ENCODE measurements around the gene DNMT3A. TPM values are rescaled to one million over a fixed set of nuclear protein-coding genes. Genes with fewer than 3 reads are reported as not detected.

DNMT3A gene
- total RNA-seq, 4 donors from 2014 or later: 16.1 to 33.7 (median 21.0) TPM

GRCh38 chr2:25238920-25239319, 102.8 kb downstream of the DNMT3A start:
- no peaks in the 10 kb centered on the region for H3K27me3 ChIP-seq
- TF ChIP-seq, protein P1, sequence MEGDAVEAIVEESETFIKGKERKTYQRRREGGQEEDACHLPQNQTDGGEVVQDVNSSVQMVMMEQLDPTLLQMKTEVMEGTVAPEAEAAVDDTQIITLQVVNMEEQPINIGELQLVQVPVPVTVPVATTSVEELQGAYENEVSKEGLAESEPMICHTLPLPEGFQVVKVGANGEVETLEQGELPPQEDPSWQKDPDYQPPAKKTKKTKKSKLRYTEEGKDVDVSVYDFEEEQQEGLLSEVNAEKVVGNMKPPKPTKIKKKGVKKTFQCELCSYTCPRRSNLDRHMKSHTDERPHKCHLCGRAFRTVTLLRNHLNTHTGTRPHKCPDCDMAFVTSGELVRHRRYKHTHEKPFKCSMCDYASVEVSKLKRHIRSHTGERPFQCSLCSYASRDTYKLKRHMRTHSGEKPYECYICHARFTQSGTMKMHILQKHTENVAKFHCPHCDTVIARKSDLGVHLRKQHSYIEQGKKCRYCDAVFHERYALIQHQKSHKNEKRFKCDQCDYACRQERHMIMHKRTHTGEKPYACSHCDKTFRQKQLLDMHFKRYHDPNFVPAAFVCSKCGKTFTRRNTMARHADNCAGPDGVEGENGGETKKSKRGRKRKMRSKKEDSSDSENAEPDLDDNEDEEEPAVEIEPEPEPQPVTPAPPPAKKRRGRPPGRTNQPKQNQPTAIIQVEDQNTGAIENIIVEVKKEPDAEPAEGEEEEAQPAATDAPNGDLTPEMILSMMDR (IDR thresholded peaks at IDR 0.05): no peak
- TF ChIP-seq EP300 (IDR thresholded peaks at IDR 0.05; ENCODE audit: low read depth) (no peak), POLR2AphosphoS5 (IDR thresholded peaks at IDR 0.05) (no peak), POLR2A (IDR thresholded peaks at IDR 0.05) (no peak)
- no peaks in the 10 kb centered on the region for H3K4me1 ChIP-seq
- 87% methylated on average over 9 of the region's 9 CpGs; no CpG with 5 or more reads in 1 of the 2 donors for WGBS, 2 donors (ENCODE audit: low coverage in 1 of 2)
- no peak overlapping the region for H3K27ac ChIP-seq
- no peak for DNase-seq
- in situ Hi-C loops (cut with MboI; ENCODE audit: low pct_ligation_motif_present in 1 of 4, low pct_unique_long_range_greater_than_20kb in 1 of 4, low sequenced_read_pairs in 3 of 4): no loop called here
- intact Hi-C loops (cut with DNase I; ENCODE audit: low total_unique reads): no loop called here
- H3K4me3 ChIP-seq: no peak overlapping the region
- H3K9me3 ChIP-seq: no peaks in the 10 kb centered on the region
- peaks cover 0 to 55% (median 25%) of the 10 kb centered on the region in 4 donors for H3K36me3 ChIP-seq

DNA sequence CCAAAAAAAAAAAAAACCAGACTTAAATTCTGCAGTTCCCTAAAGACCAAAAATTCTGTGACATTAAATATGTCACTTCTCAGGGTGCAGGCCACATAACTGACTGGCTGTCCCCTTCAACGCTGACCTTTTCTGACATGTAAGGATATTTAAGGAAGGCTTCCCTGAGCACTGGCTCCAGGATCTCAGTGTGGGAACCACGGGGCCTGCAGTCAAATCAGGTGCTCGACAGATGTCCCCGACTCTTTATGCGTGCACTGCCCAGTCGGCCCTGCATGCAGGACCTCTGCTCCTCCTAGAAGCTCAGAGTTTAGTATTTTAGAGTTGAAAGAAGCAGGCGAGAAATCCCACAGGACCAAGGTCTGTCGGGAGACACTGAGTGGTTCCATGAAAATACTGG, 104.0 kb downstream of the DNMT3A start:
- H3K27me3 ChIP-seq: no peaks in the 10 kb centered on the region
- no peaks in the 10 kb centered on the region for H3K4me1 ChIP-seq
- intact Hi-C loops (cut with DNase I; ENCODE audit: low total_unique reads) (no loop called here), in situ Hi-C loops (cut with MboI; ENCODE audit: low pct_ligation_motif_present in 1 of 4, low pct_unique_long_range_greater_than_20kb in 1 of 4, low sequenced_read_pairs in 3 of 4) (no loop called here)
- no peaks in the 10 kb centered on the region for H3K9me3 ChIP-seq
- H3K27ac ChIP-seq: no peak overlapping the region
- 96% methylated on average over 8 of the region's 8 CpGs; no CpG with 5 or more reads in 1 of the 2 donors for whole genome bisulfite sequencing, 2 donors (ENCODE audit: low coverage in 1 of 2)
- TF ChIP-seq POLR2A (IDR thresholded peaks at IDR 0.05) (no peak), EP300 (IDR thresholded peaks at IDR 0.05; ENCODE audit: low read depth) (no peak), POLR2AphosphoS5 (IDR thresholded peaks at IDR 0.05) (no peak)
- TF ChIP-seq, protein P1 (IDR thresholded peaks at IDR 0.05): no peak
- no peak overlapping the region for H3K4me3 ChIP-seq
- peaks cover 0 to 52% (median 21%) of the 10 kb centered on the region in 4 donors for H3K36me3 ChIP-seq
- DNase-seq: no peak

- in situ Hi-C loops (cut with MboI; ENCODE audit: low pct_ligation_motif_present in 1 of 4, low pct_unique_long_range_greater_than_20kb in 1 of 4, low sequenced_read_pairs in 3 of 4): no loop called here
- intact Hi-C loops (cut with DNase I; ENCODE audit: low total_unique reads): no loop called here
- 86% methylated on average over 8 of the region's 8 CpGs; no CpG with 5 or more reads in 1 of the 2 donors for WGBS, 2 donors (ENCODE audit: low coverage in 1 of 2)
- TF ChIP-seq EP300 (IDR thresholded peaks at IDR 0.05; ENCODE audit: low read depth): no peak
- TF ChIP-seq, protein P1 (IDR thresholded peaks at IDR 0.05): no peak
- no peak for TF ChIP-seq POLR2A (IDR thresholded peaks at IDR 0.05)
- no peak for TF ChIP-seq POLR2AphosphoS5 (IDR thresholded peaks at IDR 0.05)
- Histone ChIP-seq H3K4me1 (no peaks in the 10 kb centered on the region), H3K4me3 (no peak overlapping the region), H3K9me3 (no peaks in the 10 kb centered on the region), H3K27ac (no peak overlapping the region), H3K27me3 (no peaks in the 10 kb centered on the region), H3K36me3 (peaks cover 0 to 44% (median 18%) of the 10 kb centered on the region in 4 donors)
- DNase-seq: no peak
Measured at GRCh38 chr2:25236736-25237135, 105.0 kb downstream of the DNMT3A start.

DNA sequence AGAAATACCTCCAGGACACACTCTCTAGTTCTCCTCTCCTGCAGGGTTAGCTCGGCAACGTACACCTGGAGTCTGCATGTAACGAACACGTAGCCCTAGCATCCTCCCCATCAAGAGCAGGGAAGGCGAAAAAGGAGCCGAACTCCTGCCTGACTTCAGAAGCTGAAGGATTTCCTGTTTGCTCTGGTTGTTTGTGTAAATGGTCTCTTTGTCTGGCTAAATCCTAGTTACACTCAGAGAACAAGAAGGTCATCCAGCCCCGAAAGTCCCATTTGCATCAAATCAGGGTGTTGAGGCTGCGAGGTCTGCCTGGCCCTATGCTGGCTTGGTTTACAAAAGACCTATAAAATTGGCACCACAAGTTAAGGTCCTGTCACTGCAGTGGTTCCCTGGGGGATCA, 107.0 kb downstream of the DNMT3A start:
- 76 to 85% methylated on average over 7 to 8 of the region's 8 CpGs for WGBS, 2 donors (ENCODE audit: low coverage in 1 of 2)
- intact Hi-C loops (cut with DNase I; ENCODE audit: low total_unique reads): no loop called here
- TF ChIP-seq EP300 (IDR thresholded peaks at IDR 0.05; ENCODE audit: low read depth): no peak
- TF ChIP-seq, protein P1 (IDR thresholded peaks at IDR 0.05): no peak
- TF ChIP-seq POLR2AphosphoS5 (IDR thresholded peaks at IDR 0.05): no peak
- in situ Hi-C loops (cut with MboI; ENCODE audit: low pct_ligation_motif_present in 1 of 4, low pct_unique_long_range_greater_than_20kb in 1 of 4, low sequenced_read_pairs in 3 of 4): no loop called here
- DNase-seq: no peak
- Histone ChIP-seq H3K4me3 (no peak overlapping the region), H3K9me3 (no peaks in the 10 kb centered on the region), H3K4me1 (peaks cover 0 to 1% (median under 1%) of the 10 kb centered on the region in 4 donors), H3K27me3 (no peaks in the 10 kb centered on the region), H3K27ac (no peak overlapping the region), H3K36me3 (peaks cover 0 to 30% (median 12%) of the 10 kb centered on the region in 4 donors)
